K562 (cell line): ENCODE measurements around the gene MICAL2. TPM values are rescaled to one million over a fixed set of nuclear protein-coding genes. Genes with fewer than 3 reads are reported as not detected.

Experiments
- ATAC-seq: fragments of 200-7000 bp; cut with Tn5 transposase; 3 replicates; pipeline ENCODE4 v1.9.1; 2020; ENCODE audit warnings: moderate library complexity
- BruUV-seq: library from RNA; stranded (reverse); fragments of 400-500 nt; replicated peaks from 2 replicates; lab custom pipeline; 2021; lab: Mats Ljungman, UMichigan
- CTCF ChIA-PET: fragments of 300-600 bp; formaldehyde crosslinking; extraction: SDS; loops from one replicate; lab custom pipeline; 2021; ENCODE audit warnings: low intra/inter-chr PET ratio; lab: Yijun Ruan, JAX
- POLR2A ChIA-PET: fragments of 300-600, 350-650 bp; sonication (Branson Sonifier 250); formaldehyde crosslinking; extraction: SDS; loops from one replicate; lab custom pipeline; 2021; ENCODE audit warnings: antibody characterized with exemption, inconsistent platforms; lab: Yijun Ruan, JAX
- DNase-seq, 4 experiments: peaks; one replicate each; pipeline versions ENCODE4 v3.0.0 to v3.0.0-alpha.2; 2011 to 2018; ENCODE audit warnings: low spot score in 3 of 4, mixed read lengths in 3 of 4; ENCODE audit errors: extremely low read depth in 1 of 4
- FAIRE-seq: peaks from 2 replicates; lab custom pipeline; 2011; peaks lifted over from hg19 to GRCh38; lab: Jason Lieb, UNC
- H2AFZ ChIP-seq: 2 replicates; pipeline ENCODE4 v1.6.0; 2011; ENCODE audit warnings: low read depth, low read length, control low read depth, inconsistent platforms
- H3K27ac ChIP-seq: fragments of 200-600 bp; 3 replicates; pipeline ENCODE4 v1.8.0; 2011; ENCODE audit warnings: low read depth, mild to moderate bottlenecking, control low read depth, inconsistent platforms, low read length, moderate library complexity, mixed read lengths; ENCODE audit errors: extremely low read depth
- H3K27me3 ChIP-seq, 2 experiments: fragments of 300-600 bp in 1 of 2; 2 replicates in 1 of 2; 3 replicates in 1 of 2; pipeline versions ENCODE4 v1.6.0 to v1.8.0; 2011; ENCODE audit warnings: inconsistent platforms in 2 of 2, low read length in 2 of 2, mild to moderate bottlenecking in 1 of 2, mixed read lengths in 1 of 2, moderate library complexity in 1 of 2; ENCODE audit not compliant: control insufficient read depth in 2 of 2, insufficient read depth in 2 of 2
- H3K36me3 ChIP-seq: fragments of 300-600 bp; 3 replicates; pipeline ENCODE4 v1.8.0; 2011; ENCODE audit warnings: mild to moderate bottlenecking, low read length, inconsistent platforms; ENCODE audit not compliant: control insufficient read depth, insufficient read depth
- H3K4me1 ChIP-seq, 2 experiments: fragments of 200-600 bp in 1 of 2; replicated peaks in 1 of 2; 2 replicates in 1 of 2; 3 replicates in 1 of 2; pipeline versions ENCODE4 v1.5.1 to v1.8.0; 2011; ENCODE audit warnings: inconsistent platforms in 2 of 2, low read length in 2 of 2, mild to moderate bottlenecking in 1 of 2, mixed read lengths in 1 of 2, moderate library complexity in 1 of 2; ENCODE audit not compliant: control insufficient read depth in 2 of 2, insufficient read depth in 2 of 2
- H3K4me2 ChIP-seq: 2 replicates; pipeline ENCODE4 v1.6.1; 2011; ENCODE audit warnings: low read length, control low read depth, inconsistent platforms, mixed read lengths; ENCODE audit not compliant: insufficient read depth
- H3K4me3 ChIP-seq: fragments of 200-600 bp; sonication (generic), shearing (Covaris generic); 2 replicates; pipeline ENCODE4 v1.5.1; 2016; ENCODE audit warnings: control low read depth, inconsistent platforms
- H3K79me2 ChIP-seq: fragments of 200-600 bp; 3 replicates; pipeline ENCODE4 v1.8.0; 2011; ENCODE audit warnings: low read length, inconsistent platforms; ENCODE audit not compliant: control insufficient read depth, insufficient read depth
- H3K9ac ChIP-seq, 2 experiments: 2 replicates each; pipeline versions ENCODE4 v1.6.0 to v1.6.1; 2011; ENCODE audit warnings: low read depth in 2 of 2, low read length in 2 of 2, control low read depth in 1 of 2, inconsistent platforms in 1 of 2, mild to moderate bottlenecking in 1 of 2, mixed read lengths in 1 of 2; ENCODE audit not compliant: insufficient read depth in 1 of 2
- H3K9me1 ChIP-seq: one replicate; pipeline ENCODE4 v1.6.0; 2011; ENCODE audit warnings: inconsistent platforms, mild to moderate bottlenecking, low read length, moderate library complexity; ENCODE audit not compliant: control insufficient read depth, insufficient read depth
- H3K9me3 ChIP-seq: replicated peaks from 2 replicates; pipeline ENCODE4 v1.5.1; 2011; ENCODE audit warnings: low read depth, low read length, inconsistent platforms; ENCODE audit not compliant: control insufficient read depth, insufficient read depth
- H4K20me1 ChIP-seq: replicated peaks from 2 replicates; pipeline ENCODE4 v1.6.1; 2011; ENCODE audit warnings: low read length, inconsistent platforms, mixed read lengths; ENCODE audit not compliant: control insufficient read depth, insufficient read depth
- C11orf30 ChIP-seq: fragments of 450-650 bp; IDR thresholded peaks from 2 replicates; pipeline ENCODE4 v1.6.1; 2016; ENCODE audit warnings: low read depth, mild to moderate bottlenecking
- CBFA2T3 ChIP-seq: fragments of 450-650 bp; IDR thresholded peaks from 2 replicates; pipeline ENCODE4 v1.6.1; 2017
- ELF2 ChIP-seq: fragments of 250-450 bp; sonication (Bioruptor Pico); IDR thresholded peaks from 2 replicates; pipeline ENCODE4 v1.5.0; 2021; ENCODE audit warnings: mild to moderate bottlenecking
- GTF2B ChIP-seq: IDR thresholded peaks from 2 replicates; pipeline ENCODE4 v1.6.1; 2011; ENCODE audit not compliant: insufficient read length; ENCODE audit errors: extremely low read depth
- IFI16 ChIP-seq: fragments of 250-450 bp; sonication (Bioruptor Pico); IDR thresholded peaks from 2 replicates; pipeline ENCODE4 v2.1.2; 2022; ENCODE audit warnings: mild to moderate bottlenecking, inconsistent platforms
- MAZ ChIP-seq, 2 experiments: fragments of 450-650 bp in 1 of 2; sonication (generic) in 1 of 2; formaldehyde crosslinking; IDR thresholded peaks in 1 of 2; conservative IDR thresholded peaks in 1 of 2; 2 replicates each; pipeline versions ENCODE4 v1.4.0 to v1.5.0; 2020; ENCODE audit warnings: mild to moderate bottlenecking in 1 of 2, missing genetic modification reagents in 1 of 2
- TCFL5 ChIP-seq: fragments of 250-450 bp; sonication (Bioruptor Pico); conservative IDR thresholded peaks from 2 replicates; pipeline ENCODE4 v1.6.1; 2021; ENCODE audit warnings: mild to moderate bottlenecking, moderate library complexity, matching md5 sums
- ZNF143 ChIP-seq: sonication (generic); formaldehyde crosslinking; IDR thresholded peaks from 2 replicates; pipeline ENCODE4 v1.9.0; 2022; ENCODE audit warnings: mild to moderate bottlenecking, missing genetic modification reagents
- WGBS: fragments of 100-300 bp; shearing (Covaris generic); methylation state at CpG from one replicate; pipeline ENCODE4 v1.1.6; 2016; ENCODE audit warnings: low coverage, mixed read lengths; ENCODE audit not compliant: insufficient coverage; ENCODE audit errors: missing lambda C conversion rate; 5-methylcytosine and 5-hydroxymethylcytosine counted together
- in situ Hi-C: fragments of 300-500 bp; cut with MboI; formaldehyde crosslinking; loops from 4 replicates; pipeline ENCODE4 v1.15.0; 2018; ENCODE audit warnings: inconsistent platforms, mixed read lengths
- intact Hi-C: fragments of 100-400 bp; cut with micrococcal nuclease; formaldehyde crosslinking; loops from 2 replicates; pipeline ENCODE4 v1.14.2; 2022
- polyA plus RNA-seq, 8 experiments: library from polyadenylated mRNA; depleted of rRNA in 4 of 8; stranded (reverse) in 5 of 8; unstranded in 3 of 8; fragments of >200 nt; fragmentation: Nextera tagmentation in 2 of 8; fragmentation: Illumina TruSeq in 1 of 8; extraction: Ambion mirVana in 2 of 8; extraction: Trizol in 1 of 8; gene quantifications; 2 replicates each; pipeline versions ENCODE4 v1.2.1 to v1.2.3, GENCODE V29; 2011 to 2014; ENCODE audit warnings: inconsistent platforms in 1 of 8, missing spikeins in 1 of 8
- total RNA-seq, 7 experiments: library from RNA; depleted of rRNA in 6 of 7; stranded (reverse); fragments of >200 nt in 6 of 7; fragmentation: Illumina TruSeq in 2 of 7; extraction: Trizol in 2 of 7; gene quantifications; 2 replicates each; pipeline versions ENCODE4 v1.2.1 to v1.2.3, GENCODE V29; 2011 to 2021; ENCODE audit warnings: low replicate concordance in 1 of 7

MICAL2 gene
- total and polyA plus RNA-seq, 9 of the 15 experiments (the other 6 are each of a cell fraction or from before 2014, with no cell fraction given) = 4.7 to 64.2 (median 33.6) TPM

DNA sequence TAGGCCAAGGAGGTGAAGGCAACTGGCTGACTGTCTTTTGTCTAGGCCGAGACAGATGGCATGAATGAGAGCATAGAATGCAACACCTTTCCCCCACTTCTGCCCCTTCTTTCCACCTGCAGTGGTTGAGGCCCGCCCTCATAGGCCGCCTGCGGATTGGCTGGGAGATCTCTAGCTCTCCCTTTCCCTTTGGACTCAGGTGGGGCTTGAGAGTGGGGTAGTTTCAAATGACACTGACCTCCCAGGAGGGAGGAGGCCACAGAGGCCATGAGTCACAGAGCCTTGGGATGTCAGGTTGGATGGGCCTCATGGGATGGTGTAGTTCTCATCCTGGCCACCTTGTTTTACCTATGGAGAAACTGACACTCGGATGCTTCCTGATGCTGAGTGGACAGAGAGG, 9.1 kb downstream of the MICAL2 start:
- Histone ChIP-seq H3K9me1 (peaks cover 3% of the 10 kb centered on the region), H3K27me3 (no peaks in the 10 kb centered on the region), H3K79me2 (peaks cover 58% of the 10 kb centered on the region), H3K4me3 (no peak overlapping the region), H3K27ac (peak overlapping the region; percentile 44; the same call in 1 of the 3 replicates), H3K4me1 (peaks cover 66 to 76% of the 10 kb centered on the region in 2 experiments), H4K20me1 (no peaks in the 10 kb centered on the region), H3K4me2 (peak overlapping the region; percentile 51), H3K36me3 (peaks cover 14% of the 10 kb centered on the region), H2AFZ (no peak overlapping the region), H3K9ac (peak overlapping the region in 1 of 2 experiments; percentile 31; a peak in 2 of 4 replicates), H3K9me3 (no peaks in the 10 kb centered on the region)
- no TSS peak for BruUV-seq
- TF ChIP-seq ZNF143 (CRISPR knock-in tag) (0 out of 2 replicates have a peak, but pooled peaks have one; percentile 27), ELF2 (CRISPR knock-in tag) (no peak)
- no peak for FAIRE-seq
- ChIA-PET POLR2A (interaction anchor here (0.7 to 1.5 kb wide), 4 partner anchors 10 to 113 kb away, joined by 3 to 4 read pairs (median 3); partner anchors contain the start of gene MICAL2), CTCF (no interaction called here)
- no peak for DNase-seq
- in situ Hi-C loops (no loop called here), intact Hi-C loops (loop anchor here (5.0 kb wide), 1 partner anchor 33 kb away; no protein-coding TSS in a partner anchor)
- WGBS = 77% methylated on average over 5 of the region's 5 CpGs
- ATAC-seq = no peak

- Histone ChIP-seq H3K4me2 (peak overlapping the region; percentile 51), H3K79me2 (peaks cover 50% of the 10 kb centered on the region), H3K9ac (peak overlapping the region; percentile 31 to 66), H3K4me3 (no peak overlapping the region), H3K36me3 (peaks cover 14% of the 10 kb centered on the region), H4K20me1 (no peaks in the 10 kb centered on the region), H3K9me1 (peaks cover 3% of the 10 kb centered on the region), H3K9me3 (no peaks in the 10 kb centered on the region), H2AFZ (no peak overlapping the region), H3K27ac (peak overlapping the region; percentile 44; the same call in 1 of the 3 replicates), H3K4me1 (peaks cover 66 to 75% of the 10 kb centered on the region in 2 experiments), H3K27me3 (no peaks in the 10 kb centered on the region)
- ATAC-seq (no peak), DNase-seq (peak in 2 of 4 experiments; percentile 46 to 64), FAIRE-seq (peak; percentile 75)
- 34% methylated on average over 9 of the region's 9 CpGs for WGBS
- intact Hi-C loops (no loop called here), in situ Hi-C loops (no loop called here)
- ChIA-PET POLR2A (interaction anchor here (0.7 to 1.5 kb wide), 6 partner anchors 8 to 112 kb away, joined by 3 to 4 read pairs (median 3); partner anchors contain the start of gene MICAL2), CTCF (no interaction called here)
- no TSS peak for BruUV-seq
- TF ChIP-seq TCFL5 = no peak
- TF ChIP-seq CBFA2T3 = peak; percentile 69
- TF ChIP-seq GTF2B = no peak
- no peak for TF ChIP-seq IFI16 (CRISPR knock-in tag)
- TF ChIP-seq C11orf30 = peak; percentile 64
- 0 out of 4 replicates have a peak, but pooled peaks of 1 of the 2 experiments have one; percentile 47 for TF ChIP-seq MAZ (CRISPR knock-in tag; conservative IDR thresholded peaks at IDR 0.05 in 1 of 2, IDR thresholded peaks at IDR 0.05 in 1 of 2)
- no peak for TF ChIP-seq ELF2 (CRISPR knock-in tag)
These were observed 9.9 kb downstream of the MICAL2 start for GRCh38 chr11:12120031-12121008.
